Endodermal cell (in vitro differentiated cells): Measurements from ENCODE around the gene TXLNB. TPM values are rescaled to one million over a fixed set of nuclear protein-coding genes. Genes with fewer than 3 reads are reported as not detected.

Experiments used
- DNase-seq: peaks from one replicate; pipeline ENCODE4 v3.0.0-alpha.2; 2017
- H3K27ac ChIP-seq: 2 replicates; pipeline ENCODE4 v1.5.1; 2013; ENCODE audit warnings: mild to moderate bottlenecking, low read depth, low read length, moderate library complexity
- H3K27me3 ChIP-seq: 2 replicates; pipeline ENCODE4 v1.6.1; 2013; ENCODE audit warnings: mild to moderate bottlenecking, low read length, moderate library complexity; ENCODE audit not compliant: insufficient read depth, control insufficient read depth, poor library complexity, severe bottlenecking
- H3K36me3 ChIP-seq: 2 replicates; pipeline ENCODE4 v1.7.0; 2013; ENCODE audit warnings: mild to moderate bottlenecking, low read length, moderate library complexity; ENCODE audit not compliant: control insufficient read depth, insufficient read depth
- H3K4me1 ChIP-seq: one replicate; pipeline ENCODE4 v1.7.0; 2013; ENCODE audit warnings: low read length; ENCODE audit not compliant: control insufficient read depth, insufficient read depth
- H3K4me3 ChIP-seq: 2 replicates; pipeline ENCODE4 v1.5.1; 2013; ENCODE audit warnings: mild to moderate bottlenecking, low read length, moderate library complexity
- H3K9ac ChIP-seq: 2 replicates; pipeline ENCODE4 v1.6.1; 2013; ENCODE audit warnings: mild to moderate bottlenecking, low read length, moderate library complexity; ENCODE audit not compliant: poor library complexity, severe bottlenecking; ENCODE audit errors: extremely low read depth
- H3K9me3 ChIP-seq: 2 replicates; pipeline ENCODE4 v1.6.1; 2013; ENCODE audit warnings: mild to moderate bottlenecking, low read length, moderate library complexity; ENCODE audit not compliant: control insufficient read depth
- H3K27ac Mint-ChIP-seq: 2 replicates; pipeline ENCODE4 v1.8.0; 2020; ENCODE audit warnings: mixed read lengths
- H3K27me3 Mint-ChIP-seq: 2 replicates; pipeline ENCODE4 v1.8.0; 2021; ENCODE audit warnings: mild to moderate bottlenecking, mixed read lengths; ENCODE audit not compliant: insufficient read depth
- H3K36me3 Mint-ChIP-seq: 2 replicates; pipeline ENCODE4 v1.8.0; 2020; ENCODE audit warnings: low read depth, mixed read lengths
- H3K4me1 Mint-ChIP-seq: 2 replicates; pipeline ENCODE4 v1.8.0; 2020; ENCODE audit warnings: mixed read lengths
- H3K4me3 Mint-ChIP-seq: 2 replicates; pipeline ENCODE4 v1.8.0; 2020; ENCODE audit warnings: mild to moderate bottlenecking, moderate library complexity, mixed read lengths
- H3K9me3 Mint-ChIP-seq: 2 replicates; pipeline ENCODE4 v1.8.0; 2020; ENCODE audit warnings: mild to moderate bottlenecking, mixed read lengths
- CTCF ChIP-seq: fragments of 200-600 bp; sonication (generic); conservative IDR thresholded peaks from 2 replicates; pipeline ENCODE4 v1.5.0; 2021; ENCODE audit warnings: antibody characterized with exemption, mild to moderate bottlenecking
- WGBS, 2 experiments: methylation state at CpG; one replicate each; pipeline versions ENCODE4 v1.1.5 to v1.1.7; 2013; ENCODE audit warnings: missing lambda C conversion rate in 2 of 2, mixed read lengths in 1 of 2; ENCODE audit not compliant: insufficient coverage in 1 of 2, insufficient read length in 1 of 2; 5-methylcytosine and 5-hydroxymethylcytosine counted together
- total RNA-seq, 2 donors: library from RNA; stranded (reverse); fragmentation: NEBNext Ultra II Directional in 1 of 2; extraction: Animal tissue kit (Norgen Biotek cat#: 25700) in 1 of 2; gene quantifications; 2 replicates in 1 of 2; 3 replicates in 1 of 2; pipeline ENCODE4 v1.2.1, GENCODE V29; 2021

The TXLNB gene
- total RNA-seq, 2 donors from 2014 or later: not detected

GRCh38 chr6:139278190-139278589 lies 13.6 kb downstream of the TXLNB start:
- DNase-seq: peak; percentile 56
- Mint-ChIP-seq H3K36me3 (no peaks in the 10 kb centered on the region), H3K4me3 (no peak overlapping the region), H3K27me3 (peaks cover 1% of the 10 kb centered on the region), H3K9me3 (no peaks in the 10 kb centered on the region), H3K4me1 (peaks cover 19% of the 10 kb centered on the region), H3K27ac (no peak overlapping the region)
- no peak overlapping the region for H3K27ac ChIP-seq
- no peaks in the 10 kb centered on the region for H3K9me3 ChIP-seq
- no peak for TF ChIP-seq CTCF
- H3K4me1 ChIP-seq: peaks cover 3% of the 10 kb centered on the region
- 78 to 86% methylated on average over 2 of the region's 2 CpGs for WGBS, 2 experiments
- no peak overlapping the region for H3K4me3 ChIP-seq
- no peaks in the 10 kb centered on the region for H3K36me3 ChIP-seq
- H3K9ac ChIP-seq: no peak overlapping the region
- H3K27me3 ChIP-seq: no peaks in the 10 kb centered on the region

GRCh38 chr6:139277587-139277986 lies 14.2 kb downstream of the TXLNB start:
- Histone ChIP-seq H3K4me3 (no peak overlapping the region), H3K27me3 (no peaks in the 10 kb centered on the region), H3K4me1 (peaks cover 3% of the 10 kb centered on the region), H3K9ac (no peak overlapping the region), H3K36me3 (no peaks in the 10 kb centered on the region), H3K27ac (no peak overlapping the region), H3K9me3 (no peaks in the 10 kb centered on the region)
- peaks cover 19% of the 10 kb centered on the region for H3K4me1 Mint-ChIP-seq
- no peak for TF ChIP-seq CTCF
- no peaks in the 10 kb centered on the region for H3K9me3 Mint-ChIP-seq
- H3K4me3 Mint-ChIP-seq: no peak overlapping the region
- 64% methylated on average over 1 of the region's 1 CpG; no CpG with 5 or more reads in 1 of the 2 experiments for WGBS, 2 experiments
- peaks cover 1% of the 10 kb centered on the region for H3K27me3 Mint-ChIP-seq
- DNase-seq: no peak
- H3K27ac Mint-ChIP-seq: no peak overlapping the region
- no peaks in the 10 kb centered on the region for H3K36me3 Mint-ChIP-seq

GRCh38 chr6:139277161-139277560 lies 14.6 kb downstream of the TXLNB start:
- H3K27me3 Mint-ChIP-seq: peaks cover 1% of the 10 kb centered on the region
- peak overlapping the region; percentile 40 for H3K27ac Mint-ChIP-seq
- H3K9me3 Mint-ChIP-seq: no peaks in the 10 kb centered on the region
- peaks cover 19% of the 10 kb centered on the region for H3K4me1 Mint-ChIP-seq
- Histone ChIP-seq H3K4me1 (peaks cover 3% of the 10 kb centered on the region), H3K4me3 (no peak overlapping the region), H3K27ac (no peak overlapping the region), H3K9me3 (no peaks in the 10 kb centered on the region), H3K9ac (no peak overlapping the region), H3K36me3 (no peaks in the 10 kb centered on the region), H3K27me3 (no peaks in the 10 kb centered on the region)
- no peak for DNase-seq
- H3K4me3 Mint-ChIP-seq: no peak overlapping the region
- no peaks in the 10 kb centered on the region for H3K36me3 Mint-ChIP-seq
- no peak for TF ChIP-seq CTCF
- WGBS, 2 experiments: 88 to 91% methylated on average over 6 to 7 of the region's 7 CpGs
